H1 (cell line): ENCODE results near the gene TRIM67.

Source experiments
- BACH1 ChIP-seq: IDR thresholded peaks from 2 replicates; pipeline ENCODE4 v1.6.1; 2012; ENCODE audit warnings: low read length, improper control_type of control experiment
- CBX5 ChIP-seq: fragments of 300-800, 300-1000 bp; sonication (generic); IDR thresholded peaks from 2 replicates; pipeline ENCODE4 v1.7.1; 2016; ENCODE audit warnings: antibody characterized with exemption, low read length, low read depth
- CEBPB ChIP-seq: IDR thresholded peaks from 2 replicates; pipeline ENCODE4 v1.6.1; 2012; ENCODE audit warnings: low read depth, low read length
- CREB1 ChIP-seq: IDR thresholded peaks from 2 replicates; pipeline ENCODE4 v1.6.1; 2012; ENCODE audit warnings: inconsistent platforms
- CTCF ChIP-seq, 3 experiments: IDR thresholded peaks; 1 replicate in 2 of 3; 2 replicates in 1 of 3; pipeline versions ENCODE4 v1.5.1 to v1.6.1; 2011; ENCODE audit warnings: low read length in 3 of 3, mild to moderate bottlenecking in 3 of 3, inconsistent platforms in 2 of 3, low read depth in 1 of 3, moderate library complexity in 1 of 3; ENCODE audit not compliant: insufficient read depth in 1 of 3; ENCODE audit errors: control extremely low read depth in 1 of 3
- EZH2 ChIP-seq: fragments of 200-600 bp; sonication (generic); IDR thresholded peaks from 2 replicates; pipeline ENCODE4 v1.7.1; 2012; ENCODE audit warnings: low read depth, mild to moderate bottlenecking, moderate library complexity, low read length, inconsistent platforms; ENCODE audit not compliant: severe bottlenecking
- KDM1A ChIP-seq: fragments of 200-600, 300-600 bp; sonication (generic); IDR thresholded peaks from 2 replicates; pipeline ENCODE4 v1.7.1; 2016; ENCODE audit warnings: mild to moderate bottlenecking, low read length, borderline replicate concordance
- POLR2AphosphoS5 ChIP-seq: IDR thresholded peaks from 2 replicates; pipeline ENCODE4 v1.6.1; 2011; ENCODE audit warnings: low read depth, low read length
- RAD21 ChIP-seq, 2 experiments: IDR thresholded peaks in 1 of 2; conservative IDR thresholded peaks in 1 of 2; 2 replicates each; pipeline ENCODE4 v1.6.1; 2011; ENCODE audit warnings: low read depth in 2 of 2, low read length in 2 of 2, improper control_type of control experiment in 1 of 2, inconsistent platforms in 1 of 2, mild to moderate bottlenecking in 1 of 2, moderate library complexity in 1 of 2
- RFX5 ChIP-seq: IDR thresholded peaks from 2 replicates; pipeline ENCODE4 v1.6.1; 2011; ENCODE audit warnings: low read depth, low read length, improper control_type of control experiment, borderline replicate concordance
- RXRA ChIP-seq: IDR thresholded peaks from 2 replicates; pipeline ENCODE4 v1.6.1; 2011; ENCODE audit warnings: low read depth, mild to moderate bottlenecking, low read length, moderate library complexity; ENCODE audit not compliant: insufficient read depth
- SP1 ChIP-seq: IDR thresholded peaks from 2 replicates; pipeline ENCODE4 v1.6.1; 2011; ENCODE audit warnings: low read depth, low read length
- SUZ12 ChIP-seq: fragments of 200-600 bp; sonication (generic); IDR thresholded peaks from 2 replicates; pipeline ENCODE4 v1.6.1; 2012; ENCODE audit warnings: mild to moderate bottlenecking, inconsistent platforms, low read length, moderate library complexity, mixed read lengths
- TBP ChIP-seq: IDR thresholded peaks from 2 replicates; pipeline ENCODE4 v1.6.1; 2011; ENCODE audit warnings: low read depth, low read length, improper control_type of control experiment

- TF ChIP-seq SP1: no peak
- no peak for TF ChIP-seq KDM1A
- no peak for TF ChIP-seq EZH2
- TF ChIP-seq CTCF (IDR thresholded peaks at IDR 0.05; ENCODE audit: control extremely low read depth in 1 of 3, insufficient read depth in 1 of 3, low read depth in 1 of 3, low read length in 3 of 3): no peak
- no peak for TF ChIP-seq RAD21 (IDR thresholded peaks at IDR 0.05 in 1 of 2, conservative IDR thresholded peaks at IDR 0.05 in 1 of 2; ENCODE audit: low read depth in 2 of 2, low read length in 2 of 2)
- no peak for TF ChIP-seq BACH1
- TF ChIP-seq CEBPB: no peak
- no peak for TF ChIP-seq POLR2AphosphoS5
- no peak for TF ChIP-seq RXRA
- TF ChIP-seq RFX5: no peak
- no peak for TF ChIP-seq CBX5
- no peak for TF ChIP-seq CREB1
- no peak for TF ChIP-seq SUZ12
- no peak for TF ChIP-seq TBP
Measured at GRCh38 chr1:231235526-231236207, 73.8 kb downstream of the TRIM67 start.
